SK-N-SH (cell line): ENCODE results near the gene MCM9. TPM values are rescaled to one million over a fixed set of nuclear protein-coding genes. Genes with fewer than 3 reads are reported as not detected.

Experiments
- CTCF ChIA-PET: fragments of 300-600, 350-600 bp; formaldehyde crosslinking; extraction: SDS; loops from one replicate; lab custom pipeline; 2021; lab: Yijun Ruan, JAX
- POLR2A ChIA-PET: fragments of 350-600 bp; sonication (Branson Sonifier 250); formaldehyde crosslinking; extraction: SDS; loops from one replicate; lab custom pipeline; 2020; ENCODE audit warnings: antibody characterized with exemption, inconsistent platforms; lab: Yijun Ruan, JAX
- DNase-seq: peaks from one replicate; pipeline ENCODE4 v3.0.0; 2012
- H2AFZ ChIP-seq: fragments of 200-600 bp; sonication (generic); 2 replicates; pipeline ENCODE4 v1.8.1; 2016; ENCODE audit warnings: antibody characterized with exemption, mild to moderate bottlenecking, low read depth
- H3F3A ChIP-seq: fragments of 200-600 bp; sonication (generic); replicated peaks from 2 replicates; pipeline ENCODE3; 2016; ENCODE audit warnings: antibody characterized with exemption, mild to moderate bottlenecking; ENCODE audit not compliant: insufficient read depth
- H3K27ac ChIP-seq, 2 experiments: fragments of 200-500 bp in 1 of 2; fragments of 200-600 bp in 1 of 2; sonication (Bioruptor generic) in 1 of 2; sonication (generic), shearing (Covaris generic) in 1 of 2; 2 replicates each; pipeline versions ENCODE4 v1.5.1 to v1.6.1; 2014 to 2016; ENCODE audit warnings: low read depth in 2 of 2, inconsistent platforms in 1 of 2, low read length in 1 of 2, mild to moderate bottlenecking in 1 of 2, mixed read lengths in 1 of 2
- H3K27me3 ChIP-seq: fragments of 200-600 bp; sonication (generic), shearing (Covaris generic); 2 replicates; pipeline ENCODE4 v1.6.1; 2016; ENCODE audit warnings: mixed run types; ENCODE audit not compliant: insufficient read depth
- H3K36me3 ChIP-seq, 2 experiments: fragments of 200-500 bp in 1 of 2; fragments of 200-600 bp in 1 of 2; sonication (Bioruptor generic) in 1 of 2; sonication (generic) in 1 of 2; replicated peaks in 1 of 2; 2 replicates each; pipeline versions ENCODE3 to v1.5.1; 2014 to 2016; ENCODE audit warnings: low read length in 1 of 2, mild to moderate bottlenecking in 1 of 2; ENCODE audit not compliant: insufficient read depth in 2 of 2, control insufficient read depth in 1 of 2
- H3K4me1 ChIP-seq, 2 experiments: fragments of 200-500 bp in 1 of 2; fragments of 200-600 bp in 1 of 2; sonication (Bioruptor generic) in 1 of 2; sonication (generic), shearing (Covaris generic) in 1 of 2; 2 replicates each; pipeline versions ENCODE4 v1.5.1 to v1.6.1; 2014 to 2016; ENCODE audit warnings: low read depth in 1 of 2, low read length in 1 of 2, mixed run types in 1 of 2; ENCODE audit not compliant: insufficient read depth in 2 of 2, control insufficient read depth in 1 of 2
- H3K4me2 ChIP-seq: fragments of 200-600 bp; sonication (generic), shearing (Covaris generic); 2 replicates; pipeline ENCODE4 v1.6.1; 2017; ENCODE audit warnings: mixed run types
- H3K4me3 ChIP-seq, 2 experiments: fragments of 200-500 bp in 1 of 2; fragments of 200-600 bp in 1 of 2; sonication (Bioruptor generic) in 1 of 2; sonication (generic), shearing (Covaris generic) in 1 of 2; 2 replicates each; pipeline versions ENCODE4 v1.5.1 to v1.8.1; 2014 to 2016; ENCODE audit warnings: low read depth in 2 of 2, inconsistent platforms in 1 of 2, low read length in 1 of 2, mild to moderate bottlenecking in 1 of 2, mixed read lengths in 1 of 2, moderate library complexity in 1 of 2
- H3K79me2 ChIP-seq: fragments of 200-600 bp; sonication (generic); 2 replicates; pipeline ENCODE4 v1.8.1; 2017; ENCODE audit warnings: mild to moderate bottlenecking; ENCODE audit not compliant: insufficient read depth
- H3K9ac ChIP-seq: fragments of 200-600 bp; sonication (generic); 2 replicates; pipeline ENCODE4 v1.6.1; 2017; ENCODE audit warnings: mixed run types
- H3K9me2 ChIP-seq: fragments of 200-600 bp; sonication (generic); 2 replicates; pipeline ENCODE4 v1.6.1; 2017; ENCODE audit warnings: mixed run types
- H3K9me3 ChIP-seq: fragments of 200-600 bp; sonication (generic); 2 replicates; pipeline ENCODE4 v1.6.1; 2017; ENCODE audit warnings: mixed run types, mild to moderate bottlenecking, moderate library complexity
- H4K20me1 ChIP-seq: fragments of 200-600 bp; sonication (generic); 2 replicates; pipeline ENCODE4 v1.6.1; 2017; ENCODE audit warnings: mild to moderate bottlenecking, mixed run types; ENCODE audit not compliant: insufficient read depth
- CTCF ChIP-seq: fragments of 200-600 bp; sonication (generic); IDR thresholded peaks from 2 replicates; pipeline ENCODE4 v1.6.1; 2017; ENCODE audit warnings: antibody characterized with exemption, mild to moderate bottlenecking, moderate library complexity
- EP300 ChIP-seq, 2 experiments: IDR thresholded peaks; 2 replicates each; pipeline versions ENCODE4 v1.4.0 to v1.6.1; 2012; ENCODE audit warnings: borderline replicate concordance in 1 of 2, low read depth in 1 of 2, low read length in 1 of 2
- FOSL2 ChIP-seq: IDR thresholded peaks from 2 replicates; pipeline ENCODE4 v1.4.0; 2012; ENCODE audit warnings: low read depth, mild to moderate bottlenecking, moderate library complexity, borderline replicate concordance
- FOXJ3 ChIP-seq: sonication (generic); formaldehyde crosslinking; IDR thresholded peaks from 2 replicates; pipeline ENCODE4 v1.5.1; 2020; ENCODE audit warnings: mild to moderate bottlenecking, missing genetic modification reagents
- GABPA ChIP-seq: IDR thresholded peaks from 2 replicates; pipeline ENCODE4 v1.4.0; 2012; ENCODE audit warnings: low read depth, mild to moderate bottlenecking
- IRF3 ChIP-seq: fragments of 150-350 bp; IDR thresholded peaks from 2 replicates; pipeline ENCODE4 v1.6.1; 2016; ENCODE audit warnings: mild to moderate bottlenecking, low read depth, low read length
- MEF2A ChIP-seq: IDR thresholded peaks from 2 replicates; pipeline ENCODE4 v1.4.0; 2012; ENCODE audit warnings: low read depth, borderline replicate concordance
- NRF1 ChIP-seq: IDR thresholded peaks from 2 replicates; pipeline ENCODE4 v1.6.1; 2012; ENCODE audit warnings: low read depth, mild to moderate bottlenecking, low read length
- RCOR1 ChIP-seq: fragments of 150-350 bp; IDR thresholded peaks from 2 replicates; pipeline ENCODE4 v1.6.1; 2017; ENCODE audit warnings: antibody characterized with exemption, low read length
- SMC3 ChIP-seq: IDR thresholded peaks from 2 replicates; pipeline ENCODE4 v1.6.1; 2012; ENCODE audit warnings: low read depth, low read length, improper control_type of control experiment
- YY1 ChIP-seq: IDR thresholded peaks from 2 replicates; pipeline ENCODE4 v1.4.0; 2012; ENCODE audit warnings: low read depth, mild to moderate bottlenecking
- WGBS: methylation state at CpG from one replicate; pipeline ENCODE4 v1.1.6; 2017; ENCODE audit warnings: low lambda C conversion rate; 5-methylcytosine and 5-hydroxymethylcytosine counted together
- polyA plus RNA-seq, 3 experiments: library from polyadenylated mRNA; depleted of rRNA; stranded (reverse); fragments of >200 nt; gene quantifications; 2 replicates each; pipeline ENCODE4 v1.2.3, GENCODE V29; 2012
- TF ChIP-seq, protein P1 (sequence below): IDR thresholded peaks from 2 replicates; pipeline ENCODE4 v1.4.0; 2012; ENCODE audit warnings: low read depth, borderline replicate concordance

The MCM9 gene
- polyA plus RNA-seq, 1 of the 3 experiments (the other 2 are of a cell fraction), result 1.7 TPM

- Histone ChIP-seq H3K4me3 (peak overlapping the region; percentile 96 to 98), H4K20me1 (no peaks in the 10 kb centered on the region)
- TF ChIP-seq NRF1, result no peak
- TF ChIP-seq, protein P1, sequence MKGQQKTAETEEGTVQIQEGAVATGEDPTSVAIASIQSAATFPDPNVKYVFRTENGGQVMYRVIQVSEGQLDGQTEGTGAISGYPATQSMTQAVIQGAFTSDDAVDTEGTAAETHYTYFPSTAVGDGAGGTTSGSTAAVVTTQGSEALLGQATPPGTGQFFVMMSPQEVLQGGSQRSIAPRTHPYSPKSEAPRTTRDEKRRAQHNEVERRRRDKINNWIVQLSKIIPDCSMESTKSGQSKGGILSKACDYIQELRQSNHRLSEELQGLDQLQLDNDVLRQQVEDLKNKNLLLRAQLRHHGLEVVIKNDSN, result no peak
- no peak for TF ChIP-seq FOXJ3 (CRISPR knock-in tag)
- no peak for TF ChIP-seq CTCF
- TF ChIP-seq IRF3, result no peak
- no peak for TF ChIP-seq GABPA
- no peak for TF ChIP-seq FOSL2
- TF ChIP-seq SMC3, result no peak
- no peak for TF ChIP-seq RCOR1
- TF ChIP-seq EP300 (IDR thresholded peaks at IDR 0.05; ENCODE audit: borderline replicate concordance in 1 of 2, low read depth in 1 of 2, low read length in 1 of 2), result no peak
- no peak for TF ChIP-seq MEF2A
- TF ChIP-seq YY1, result no peak
- TF ChIP-seq, all 33 proteins: peak for 0
- H3F3A ChIP-seq, result peaks cover 18% of the 10 kb centered on the region
- H3K36me3 ChIP-seq, result peaks cover 4 to 5% of the 10 kb centered on the region in 2 experiments
- no peaks in the 10 kb centered on the region for H3K9me3 ChIP-seq
- H3K79me2 ChIP-seq, result peaks cover 38% of the 10 kb centered on the region
- peak overlapping the region; percentile 67 to 92 for H3K27ac ChIP-seq
- H3K27me3 ChIP-seq, result no peaks in the 10 kb centered on the region
- CTCF ChIA-PET, result interaction anchor here (0.8 to 2.7 kb wide), 4 partner anchors 14 to 328 kb away, joined by 3 to 15 read pairs (median 4); no protein-coding TSS in a partner anchor
- peak overlapping the region; percentile 84 for H3K4me2 ChIP-seq
- peak overlapping the region; percentile 69 for H3K9ac ChIP-seq
- H2AFZ ChIP-seq, result peak overlapping the region; percentile 90
- POLR2A ChIA-PET, result interaction anchor here (0.6 kb wide), 1 partner anchor 228 kb away, joined by 3 read pairs; no protein-coding TSS in a partner anchor
- WGBS, result 19% methylated on average over 18 of the region's 18 CpGs
- no peak for DNase-seq
- no peaks in the 10 kb centered on the region for H3K9me2 ChIP-seq
- H3K4me1 ChIP-seq, result peaks cover 7 to 19% of the 10 kb centered on the region in 2 experiments; a peak in 3 of 4 replicates
These were observed 41.7 kb downstream of the MCM9 start for GRCh38 chr6:118893064-118893806.
